ENCODE measurements around the gene GJD2.

Gene GJD2

GRCh38 chr15:34739346-34739745 lies 15.5 kb downstream of the GJD2 start:
- H3K4me3 ChIP-seq (ENCODE audit: low read length), result no peak overlapping the region
- no peak for DNase-seq (ENCODE audit: low read depth)
- no peak for TF ChIP-seq CTCF (conservative IDR thresholded peaks at IDR 0.05; ENCODE audit: low read depth, low read length)

- no peak for DNase-seq (ENCODE audit: low read depth)
- no peak overlapping the region for H3K4me3 ChIP-seq (ENCODE audit: low read length)
- TF ChIP-seq CTCF (conservative IDR thresholded peaks at IDR 0.05; ENCODE audit: low read depth, low read length), result no peak
These were observed 16.8 kb downstream of the GJD2 start for GRCh38 chr15:34738002-34738401.

- no peak overlapping the region for H3K4me3 ChIP-seq (ENCODE audit: low read length)
- TF ChIP-seq CTCF (conservative IDR thresholded peaks at IDR 0.05; ENCODE audit: low read depth, low read length), result no peak
- no peak for DNase-seq (ENCODE audit: low read depth)
These were observed 17.3 kb downstream of the GJD2 start for GRCh38 chr15:34737477-34737876.

GRCh38 chr15:34734303-34734702 lies 20.5 kb downstream of the GJD2 start:
- DNase-seq (ENCODE audit: low read depth), result no peak
- TF ChIP-seq CTCF (conservative IDR thresholded peaks at IDR 0.05; ENCODE audit: low read depth, low read length), result no peak
- no peak overlapping the region for H3K4me3 ChIP-seq (ENCODE audit: low read length)

GRCh38 chr15:34733621-34734020 lies 21.2 kb downstream of the GJD2 start:
- no peak for TF ChIP-seq CTCF (conservative IDR thresholded peaks at IDR 0.05; ENCODE audit: low read depth, low read length)
- H3K4me3 ChIP-seq (ENCODE audit: low read length), result no peak overlapping the region
- no peak for DNase-seq (ENCODE audit: low read depth)

GRCh38 chr15:34732430-34732829 lies 22.4 kb downstream of the GJD2 start:
- no peak for TF ChIP-seq CTCF (conservative IDR thresholded peaks at IDR 0.05; ENCODE audit: low read depth, low read length)
- H3K4me3 ChIP-seq (ENCODE audit: low read length), result no peak overlapping the region
- no peak for DNase-seq (ENCODE audit: low read depth)

GRCh38 chr15:34730701-34731100 lies 24.1 kb downstream of the GJD2 start:
- no peak for TF ChIP-seq CTCF (conservative IDR thresholded peaks at IDR 0.05; ENCODE audit: low read depth, low read length)
- H3K4me3 ChIP-seq (ENCODE audit: low read length), result no peak overlapping the region
- no peak for DNase-seq (ENCODE audit: low read depth)

All from retinal pigment epithelial cell (primary cell).